HEK293 (cell line): Measurements from ENCODE around the gene OR52I1.

Source experiments
- CTCF ChIA-PET: fragments of 350-600 bp; formaldehyde crosslinking; extraction: SDS; loops from one replicate; lab custom pipeline; 2021; ENCODE audit warnings: antibody characterized with exemption; lab: Yijun Ruan, JAX
- POLR2A ChIA-PET: fragments of 300-600 bp; formaldehyde crosslinking; extraction: SDS; loops from one replicate; lab custom pipeline; 2020; ENCODE audit warnings: antibody characterized with exemption, inconsistent platforms; lab: Yijun Ruan, JAX
- H3K27ac ChIP-seq: fragments of 200-500 bp; sonication (Bioruptor generic); 2 replicates; pipeline ENCODE4 v1.5.1; 2014; ENCODE audit warnings: low read depth, low read length, control low read depth, inconsistent platforms; ENCODE audit errors: extremely low read depth
- H3K36me3 ChIP-seq, 2 experiments: fragments of 200-500 bp in 1 of 2; sonication (Bioruptor generic) in 1 of 2; 1 replicate in 1 of 2; 2 replicates in 1 of 2; pipeline ENCODE4 v1.5.1; 2014 to 2017; ENCODE audit warnings: inconsistent platforms in 2 of 2, low read length in 2 of 2; ENCODE audit not compliant: control insufficient read depth in 2 of 2, insufficient read depth in 1 of 2
- H3K4me1 ChIP-seq: fragments of 200-500 bp; sonication (Bioruptor generic); 2 replicates; pipeline ENCODE4 v1.5.1; 2014; ENCODE audit warnings: mild to moderate bottlenecking, low read length, inconsistent platforms; ENCODE audit not compliant: control insufficient read depth, insufficient read depth
- H3K4me3 ChIP-seq: 2 replicates; pipeline ENCODE4 v1.5.1; 2011; ENCODE audit warnings: low read depth, mild to moderate bottlenecking, control low read depth, low read length, moderate library complexity
- H3K9me3 ChIP-seq: fragments of 200-500 bp; sonication (Bioruptor generic); 2 replicates; pipeline ENCODE4 v1.5.1; 2014; ENCODE audit warnings: low read depth, low read length, inconsistent platforms; ENCODE audit not compliant: control insufficient read depth, insufficient read depth
- GLI4 ChIP-seq: fragments of 450-650 bp; formaldehyde crosslinking; IDR thresholded peaks from 2 replicates; pipeline ENCODE4 v1.5.1; 2016; ENCODE audit warnings: missing biosample characterization, missing genetic modification characterization
- KLF9 ChIP-seq: fragments of 450-650 bp; formaldehyde crosslinking; IDR thresholded peaks from 2 replicates; pipeline ENCODE4 v1.5.1; 2016; ENCODE audit warnings: missing biosample characterization, missing genetic modification characterization, low read depth
- MYNN ChIP-seq: fragments of 450-650 bp; formaldehyde crosslinking; IDR thresholded peaks from 2 replicates; pipeline ENCODE4 v1.5.1; 2016; ENCODE audit warnings: missing biosample characterization, missing genetic modification characterization, borderline replicate concordance
- ZBTB21 ChIP-seq: fragments of 450-650 bp; formaldehyde crosslinking; IDR thresholded peaks from 2 replicates; pipeline ENCODE4 v1.5.1; 2017; ENCODE audit warnings: missing biosample characterization, missing genetic modification characterization
- ZFP3 ChIP-seq: fragments of 450-650 bp; formaldehyde crosslinking; IDR thresholded peaks from 2 replicates; pipeline ENCODE4 v1.5.1; 2016; ENCODE audit warnings: low read depth, missing biosample characterization, missing genetic modification characterization
- ZNF23 ChIP-seq: fragments of 450-650 bp; formaldehyde crosslinking; IDR thresholded peaks from 2 replicates; pipeline ENCODE4 v1.5.1; 2016; ENCODE audit warnings: missing biosample characterization, missing genetic modification characterization, borderline replicate concordance
- ZNF324 ChIP-seq: fragments of 450-650 bp; formaldehyde crosslinking; IDR thresholded peaks from 2 replicates; pipeline ENCODE4 v1.5.1; 2016; ENCODE audit warnings: missing biosample characterization, missing genetic modification characterization
- ZNF37A ChIP-seq: fragments of 450-650 bp; IDR thresholded peaks from 2 replicates; pipeline ENCODE4 v1.5.1; 2018; ENCODE audit warnings: missing biosample characterization, missing genetic modification characterization
- ZNF514 ChIP-seq: fragments of 450-650 bp; formaldehyde crosslinking; IDR thresholded peaks from 2 replicates; pipeline ENCODE4 v1.5.1; 2016; ENCODE audit warnings: missing biosample characterization, missing genetic modification characterization
- ZNF558 ChIP-seq: fragments of 450-650 bp; formaldehyde crosslinking; IDR thresholded peaks from 2 replicates; pipeline ENCODE4 v1.5.1; 2016; ENCODE audit warnings: missing biosample characterization, missing genetic modification characterization
- ZNF791 ChIP-seq: fragments of 450-650 bp; formaldehyde crosslinking; IDR thresholded peaks from 2 replicates; pipeline ENCODE4 v1.5.1; 2016; ENCODE audit warnings: missing biosample characterization, missing genetic modification characterization
- TF ChIP-seq, protein P1 (sequence below): fragments of 450-650 bp; formaldehyde crosslinking; IDR thresholded peaks from 2 replicates; pipeline ENCODE4 v1.5.1; 2016; ENCODE audit warnings: missing biosample characterization, missing genetic modification characterization
- TF ChIP-seq, protein P2 (sequence below): IDR thresholded peaks from 2 replicates; pipeline ENCODE4 v1.6.1; 2011; ENCODE audit warnings: mild to moderate bottlenecking, low read depth, low read length, borderline replicate concordance
- TF ChIP-seq, protein P3 (sequence below): fragments of 450-650 bp; formaldehyde crosslinking; IDR thresholded peaks from 2 replicates; pipeline ENCODE4 v1.5.1; 2016; ENCODE audit warnings: missing biosample characterization, missing genetic modification characterization
- TF ChIP-seq, protein P4 (sequence below): fragments of 450-650 bp; formaldehyde crosslinking; IDR thresholded peaks from 2 replicates; pipeline ENCODE4 v1.5.1; 2016; ENCODE audit warnings: missing biosample characterization, missing genetic modification characterization

The OR52I1 gene

DNA sequence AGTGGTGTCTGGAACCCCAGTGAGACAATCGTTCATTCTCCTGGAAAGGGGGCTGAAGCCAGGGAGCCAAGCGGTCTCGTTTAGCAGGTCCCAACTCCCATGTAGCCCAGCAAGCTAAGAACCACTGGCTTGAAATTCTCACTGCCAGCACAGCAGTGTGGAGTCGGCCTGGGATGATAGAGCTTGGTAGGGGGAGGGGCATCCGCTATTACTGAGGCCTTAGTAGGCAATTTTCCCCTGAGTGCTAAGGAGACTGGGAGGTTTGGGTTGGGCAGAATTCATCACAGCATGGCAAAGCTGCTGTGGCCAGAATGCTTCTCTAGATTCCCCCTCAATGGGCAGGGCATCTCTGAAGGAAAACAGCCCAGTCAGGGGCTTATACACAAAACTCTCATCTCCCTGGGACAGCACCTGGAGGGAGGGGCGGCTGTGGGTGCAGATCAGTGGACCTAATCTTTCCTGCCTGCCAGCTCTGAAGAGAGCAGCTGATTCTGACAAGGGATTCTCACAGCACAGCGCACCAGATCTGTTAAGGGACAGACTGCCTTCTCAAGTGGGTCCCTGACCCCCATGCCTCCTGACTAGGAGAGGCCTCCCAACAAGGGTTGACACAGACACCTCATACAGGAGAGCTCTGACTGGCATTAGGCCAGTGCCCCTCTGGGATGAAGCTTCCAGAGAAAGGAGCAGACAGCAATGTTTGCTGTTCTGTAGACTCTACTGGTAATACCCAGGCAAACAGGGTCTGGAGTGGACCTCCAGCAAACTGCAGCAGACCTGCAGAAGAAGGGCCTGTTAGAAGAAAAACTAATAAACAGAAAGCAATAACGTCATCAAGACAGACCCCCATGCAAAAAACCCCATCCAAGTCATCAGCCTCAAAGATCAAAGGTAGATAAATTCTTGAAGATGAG lies 34.1 kb upstream of the OR52I1 start:
- POLR2A ChIA-PET: no interaction called here
- CTCF ChIA-PET: interaction anchor here (1.1 to 1.6 kb wide), 2 partner anchors 8 to 372 kb away, joined by 3 to 5 read pairs; no protein-coding TSS in a partner anchor
- no peak overlapping the region for H3K4me3 ChIP-seq
- H3K27ac ChIP-seq: no peak overlapping the region
- no peaks in the 10 kb centered on the region for H3K9me3 ChIP-seq
- TF ChIP-seq ZNF558 (tag by site-specific recombination) (no peak), GLI4 (tag by site-specific recombination) (no peak), ZNF791 (tag by site-specific recombination) (no peak), ZFP3 (tag by site-specific recombination) (no peak), ZNF23 (tag by site-specific recombination) (no peak), ZNF514 (no peak), ZBTB21 (no peak), MYNN (tag by site-specific recombination) (no peak), KLF9 (tag by site-specific recombination) (no peak)
- TF ChIP-seq, protein P1, sequence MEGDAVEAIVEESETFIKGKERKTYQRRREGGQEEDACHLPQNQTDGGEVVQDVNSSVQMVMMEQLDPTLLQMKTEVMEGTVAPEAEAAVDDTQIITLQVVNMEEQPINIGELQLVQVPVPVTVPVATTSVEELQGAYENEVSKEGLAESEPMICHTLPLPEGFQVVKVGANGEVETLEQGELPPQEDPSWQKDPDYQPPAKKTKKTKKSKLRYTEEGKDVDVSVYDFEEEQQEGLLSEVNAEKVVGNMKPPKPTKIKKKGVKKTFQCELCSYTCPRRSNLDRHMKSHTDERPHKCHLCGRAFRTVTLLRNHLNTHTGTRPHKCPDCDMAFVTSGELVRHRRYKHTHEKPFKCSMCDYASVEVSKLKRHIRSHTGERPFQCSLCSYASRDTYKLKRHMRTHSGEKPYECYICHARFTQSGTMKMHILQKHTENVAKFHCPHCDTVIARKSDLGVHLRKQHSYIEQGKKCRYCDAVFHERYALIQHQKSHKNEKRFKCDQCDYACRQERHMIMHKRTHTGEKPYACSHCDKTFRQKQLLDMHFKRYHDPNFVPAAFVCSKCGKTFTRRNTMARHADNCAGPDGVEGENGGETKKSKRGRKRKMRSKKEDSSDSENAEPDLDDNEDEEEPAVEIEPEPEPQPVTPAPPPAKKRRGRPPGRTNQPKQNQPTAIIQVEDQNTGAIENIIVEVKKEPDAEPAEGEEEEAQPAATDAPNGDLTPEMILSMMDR (tag by site-specific recombination): no peak
- TF ChIP-seq, protein P2, sequence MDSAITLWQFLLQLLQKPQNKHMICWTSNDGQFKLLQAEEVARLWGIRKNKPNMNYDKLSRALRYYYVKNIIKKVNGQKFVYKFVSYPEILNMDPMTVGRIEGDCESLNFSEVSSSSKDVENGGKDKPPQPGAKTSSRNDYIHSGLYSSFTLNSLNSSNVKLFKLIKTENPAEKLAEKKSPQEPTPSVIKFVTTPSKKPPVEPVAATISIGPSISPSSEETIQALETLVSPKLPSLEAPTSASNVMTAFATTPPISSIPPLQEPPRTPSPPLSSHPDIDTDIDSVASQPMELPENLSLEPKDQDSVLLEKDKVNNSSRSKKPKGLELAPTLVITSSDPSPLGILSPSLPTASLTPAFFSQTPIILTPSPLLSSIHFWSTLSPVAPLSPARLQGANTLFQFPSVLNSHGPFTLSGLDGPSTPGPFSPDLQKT: no peak
- TF ChIP-seq, protein P3, sequence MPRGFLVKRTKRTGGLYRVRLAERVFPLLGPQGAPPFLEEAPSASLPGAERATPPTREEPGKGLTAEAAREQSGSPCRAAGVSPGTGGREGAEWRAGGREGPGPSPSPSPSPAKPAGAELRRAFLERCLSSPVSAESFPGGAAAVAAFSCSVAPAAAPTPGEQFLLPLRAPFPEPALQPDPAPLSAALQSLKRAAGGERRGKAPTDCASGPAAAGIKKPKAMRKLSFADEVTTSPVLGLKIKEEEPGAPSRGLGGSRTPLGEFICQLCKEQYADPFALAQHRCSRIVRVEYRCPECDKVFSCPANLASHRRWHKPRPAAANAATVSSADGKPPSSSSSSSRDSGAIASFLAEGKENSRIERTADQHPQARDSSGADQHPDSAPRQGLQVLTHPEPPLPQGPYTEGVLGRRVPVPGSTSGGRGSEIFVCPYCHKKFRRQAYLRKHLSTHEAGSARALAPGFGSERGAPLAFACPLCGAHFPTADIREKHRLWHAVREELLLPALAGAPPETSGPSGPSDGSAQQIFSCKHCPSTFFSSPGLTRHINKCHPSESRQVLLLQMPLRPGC: no peak
- TF ChIP-seq, protein P4, sequence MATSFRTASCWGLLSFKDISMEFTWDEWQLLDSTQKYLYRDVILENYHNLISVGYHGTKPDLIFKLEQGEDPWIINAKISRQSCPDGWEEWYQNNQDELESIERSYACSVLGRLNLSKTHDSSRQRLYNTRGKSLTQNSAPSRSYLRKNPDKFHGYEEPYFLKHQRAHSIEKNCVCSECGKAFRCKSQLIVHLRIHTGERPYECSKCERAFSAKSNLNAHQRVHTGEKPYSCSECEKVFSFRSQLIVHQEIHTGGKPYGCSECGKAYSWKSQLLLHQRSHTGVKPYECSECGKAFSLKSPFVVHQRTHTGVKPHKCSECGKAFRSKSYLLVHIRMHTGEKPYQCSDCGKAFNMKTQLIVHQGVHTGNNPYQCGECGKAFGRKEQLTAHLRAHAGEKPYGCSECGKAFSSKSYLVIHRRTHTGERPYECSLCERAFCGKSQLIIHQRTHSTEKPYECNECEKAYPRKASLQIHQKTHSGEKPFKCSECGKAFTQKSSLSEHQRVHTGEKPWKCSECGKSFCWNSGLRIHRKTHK (tag by site-specific recombination): no peak
- no peaks in the 10 kb centered on the region for H3K36me3 ChIP-seq
- H3K4me1 ChIP-seq: no peaks in the 10 kb centered on the region

DNA sequence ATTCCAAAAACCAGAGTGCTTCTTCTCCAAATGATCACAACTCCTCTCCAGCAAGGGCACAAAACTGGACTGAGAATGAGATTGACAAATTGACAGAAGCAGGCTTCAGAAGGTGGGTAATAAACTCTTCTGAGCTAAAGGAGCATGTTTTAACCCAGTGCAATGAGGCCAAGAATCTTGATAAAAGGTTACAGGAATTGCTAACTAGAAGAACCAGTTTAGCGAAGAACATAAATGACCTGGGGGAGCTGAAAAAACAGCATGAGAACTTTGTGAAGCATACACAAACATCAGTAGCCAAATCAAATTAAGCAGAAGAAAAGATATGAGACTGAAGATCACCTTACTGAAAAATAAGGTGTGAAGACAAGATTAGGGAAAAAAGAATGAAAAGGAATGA lies 33.4 kb upstream of the OR52I1 start:
- Histone ChIP-seq H3K36me3 (no peaks in the 10 kb centered on the region), H3K4me1 (no peaks in the 10 kb centered on the region), H3K27ac (no peak overlapping the region), H3K9me3 (no peaks in the 10 kb centered on the region), H3K4me3 (no peak overlapping the region)
- ChIA-PET POLR2A (no interaction called here), CTCF (interaction anchor here (1.6 kb wide), 1 partner anchor 9 kb away, joined by 5 read pairs; no protein-coding TSS in a partner anchor)
- no peak for TF ChIP-seq ZNF324 (tag by site-specific recombination)
- TF ChIP-seq ZNF37A: no peak
